BE2C (cell line): Measurements from ENCODE around the gene OR6B1. TPM values are rescaled to one million over a fixed set of nuclear protein-coding genes. Genes with fewer than 3 reads are reported as not detected.

Experiments
- DNase-seq: peaks from one replicate; pipeline ENCODE4 v3.0.0-alpha.2; 2020
- H3K27me3 ChIP-seq: fragments of 250-450 bp; sonication (Bioruptor Pico); 2 replicates; pipeline ENCODE4 v1.5.1; 2020; ENCODE audit warnings: mild to moderate bottlenecking
- H3K36me3 ChIP-seq: fragments of 250-450 bp; sonication (Bioruptor Pico); 2 replicates; pipeline ENCODE4 v1.5.1; 2020; ENCODE audit warnings: mild to moderate bottlenecking
- H3K4me1 ChIP-seq: fragments of 250-450 bp; sonication (Bioruptor Pico); 2 replicates; pipeline ENCODE4 v1.5.1; 2020
- H3K4me3 ChIP-seq: 2 replicates; pipeline ENCODE4 v1.5.1; 2011; ENCODE audit warnings: low read depth, low read length
- H3K9me3 ChIP-seq: fragments of 250-450 bp; sonication (Bioruptor Pico); 2 replicates; pipeline ENCODE4 v1.5.1; 2020
- CTCF ChIP-seq: IDR thresholded peaks from 2 replicates; pipeline ENCODE4 v1.5.1; 2012; ENCODE audit warnings: mild to moderate bottlenecking, low read depth, low read length
- polyA plus RNA-seq: library from polyadenylated mRNA; unstranded; fragments of >200 nt; gene quantifications from one replicate; pipeline ENCODE4 v1.2.1, GENCODE V29; 2012; ENCODE audit warnings: low read depth, missing spikeins; ENCODE audit not compliant: insufficient read length, insufficient read depth

OR6B1 gene
- polyA plus RNA-seq = not detected

- no peaks in the 10 kb centered on the region for H3K36me3 ChIP-seq
- no peak for TF ChIP-seq CTCF
- DNase-seq = no peak
- H3K27me3 ChIP-seq = no peaks in the 10 kb centered on the region
- no peaks in the 10 kb centered on the region for H3K4me1 ChIP-seq
- H3K4me3 ChIP-seq = no peak within 1 kb of the TSS
- H3K9me3 ChIP-seq = no peaks in the 10 kb centered on the region
Observed at GRCh38 chr7:144000020-144000419, at the start of gene OR6B1. OR6B1 (plus strand) TSS chr7:144000320; CDS start chr7:144003997, 3,677 bp downstream.

GRCh38 chr7:143953421-143953820 is 46.7 kb upstream of the OR6B1 start:
- no peak for DNase-seq
- Histone ChIP-seq H3K9me3 (no peaks in the 10 kb centered on the region), H3K36me3 (no peaks in the 10 kb centered on the region), H3K4me3 (no peak overlapping the region), H3K27me3 (no peaks in the 10 kb centered on the region), H3K4me1 (no peaks in the 10 kb centered on the region)
- TF ChIP-seq CTCF = no peak

DNA sequence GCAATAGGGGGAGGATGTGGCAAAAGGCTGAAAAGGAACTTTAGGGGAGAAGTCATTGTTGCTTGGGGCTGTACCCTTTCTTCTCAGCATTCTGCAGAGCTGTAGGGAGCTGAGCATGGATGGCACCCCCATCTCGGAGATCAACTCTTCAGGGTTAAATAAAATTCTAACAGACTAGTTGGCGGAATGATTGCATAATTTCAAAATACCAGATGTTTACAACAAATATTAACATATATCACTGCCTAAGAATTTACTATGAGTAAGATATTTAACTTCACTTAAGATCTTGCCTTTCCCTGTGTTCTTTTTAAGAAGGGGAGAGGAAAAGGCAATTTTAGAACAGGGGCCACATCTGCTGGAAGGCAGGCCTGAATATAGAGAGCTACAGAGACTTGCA is 46.0 kb upstream of the OR6B1 start:
- H3K9me3 ChIP-seq = no peaks in the 10 kb centered on the region
- no peak for TF ChIP-seq CTCF
- H3K4me1 ChIP-seq = no peaks in the 10 kb centered on the region
- H3K4me3 ChIP-seq = no peak overlapping the region
- H3K36me3 ChIP-seq = no peaks in the 10 kb centered on the region
- H3K27me3 ChIP-seq = no peaks in the 10 kb centered on the region
- no peak for DNase-seq

- no peaks in the 10 kb centered on the region for H3K4me1 ChIP-seq
- no peak for TF ChIP-seq CTCF
- no peak for DNase-seq
- no peaks in the 10 kb centered on the region for H3K9me3 ChIP-seq
- H3K36me3 ChIP-seq = no peaks in the 10 kb centered on the region
- no peaks in the 10 kb centered on the region for H3K27me3 ChIP-seq
- no peak within 1 kb of the TSS for H3K4me3 ChIP-seq
Observed at GRCh38 chr7:143954544-143954943, 45.6 kb upstream of the OR6B1 start, which contains the start of gene OR2F1. OR2F1 (plus strand) TSS chr7:143954844; CDS start chr7:143959971, 5,127 bp downstream.

DNA sequence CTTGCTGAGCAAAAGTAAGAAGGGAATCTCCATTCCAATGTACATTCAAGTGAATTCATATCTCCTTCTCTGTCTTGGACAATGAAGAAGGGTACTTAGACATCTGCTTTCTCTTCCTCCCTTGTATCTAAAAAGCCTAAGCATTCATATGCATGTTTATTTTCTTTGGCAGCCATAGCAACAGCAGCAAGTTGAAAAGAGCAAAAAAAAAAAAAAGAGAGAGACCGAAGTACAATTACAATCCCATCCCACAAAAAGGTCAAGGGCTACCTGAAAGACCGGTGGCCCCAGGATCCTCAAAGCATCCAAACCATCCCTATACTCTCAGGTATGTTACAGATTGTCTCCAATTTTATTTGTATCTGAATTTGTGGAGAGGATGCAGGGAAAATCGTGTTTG is 41.3 kb upstream of the OR6B1 start:
- TF ChIP-seq CTCF = no peak
- H3K4me3 ChIP-seq = no peak overlapping the region
- no peaks in the 10 kb centered on the region for H3K9me3 ChIP-seq
- no peak for DNase-seq
- H3K36me3 ChIP-seq = no peaks in the 10 kb centered on the region
- no peaks in the 10 kb centered on the region for H3K4me1 ChIP-seq
- no peaks in the 10 kb centered on the region for H3K27me3 ChIP-seq

DNA sequence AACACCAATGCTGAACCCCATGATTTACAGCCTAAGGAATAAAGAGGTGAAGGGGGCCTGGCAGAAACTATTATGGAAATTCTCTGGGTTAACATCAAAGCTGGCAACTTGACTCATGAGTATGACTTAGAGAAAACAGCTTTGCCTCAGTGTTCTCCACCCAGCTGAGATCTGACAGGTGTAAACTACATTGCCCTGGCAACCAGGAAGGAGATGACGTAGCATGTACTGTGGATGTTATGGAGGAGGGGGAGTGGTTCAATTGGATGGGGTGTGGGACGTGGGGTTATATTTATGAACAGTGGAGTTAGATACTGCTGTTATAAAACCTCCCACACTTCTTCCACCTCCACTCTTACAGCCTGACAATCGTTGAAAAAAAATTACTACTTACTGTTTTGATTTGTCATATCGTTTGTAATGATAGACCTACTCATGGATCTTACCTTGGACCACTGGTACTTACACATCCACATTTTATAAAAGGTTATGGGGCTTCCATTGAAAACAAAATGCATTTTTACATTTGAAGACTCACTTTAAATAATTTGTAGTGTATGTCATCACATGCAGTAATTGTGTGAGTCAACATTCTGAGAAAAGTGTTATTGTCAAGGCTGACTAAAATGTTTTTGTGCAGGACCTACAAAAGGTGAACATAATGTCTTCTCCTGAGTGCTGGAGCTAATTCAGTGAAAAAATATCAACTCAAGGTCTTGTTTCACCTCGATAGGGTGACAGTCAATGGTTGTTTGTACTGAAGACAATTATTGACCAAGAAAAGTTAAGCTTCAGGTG is 39.1 kb upstream of the OR6B1 start:
- H3K9me3 ChIP-seq = no peaks in the 10 kb centered on the region
- no peaks in the 10 kb centered on the region for H3K4me1 ChIP-seq
- H3K4me3 ChIP-seq = no peak overlapping the region
- DNase-seq = no peak
- no peak for TF ChIP-seq CTCF
- no peaks in the 10 kb centered on the region for H3K27me3 ChIP-seq
- H3K36me3 ChIP-seq = no peaks in the 10 kb centered on the region
